Thyroid gland (tissue), 4 donors: ENCODE measurements around the gene ABCC9. TPM values are rescaled to one million over a fixed set of nuclear protein-coding genes. Genes with fewer than 3 reads are reported as not detected.
A peak's percentile ranks its signal among the peaks of the same experiment; 100 is the strongest.

Experiments
- DNase-seq, 2 donors: peaks; one replicate each; pipeline ENCODE4 v3.0.0-alpha.2; 2019
- H3K27ac ChIP-seq, 3 donors: fragments of 200-600 bp; sonication (generic); 1 replicate in 2 of 3; 2 replicates in 1 of 3; pipeline ENCODE4 v1.5.1; 2016 to 2019; ENCODE audit warnings: mild to moderate bottlenecking in 1 of 3, moderate library complexity in 1 of 3
- H3K27me3 ChIP-seq: fragments of 200-600 bp; sonication (generic); one replicate; pipeline ENCODE4 v1.5.1; 2019
- H3K36me3 ChIP-seq, 2 donors: fragments of 200-600 bp; sonication (generic); one replicate each; pipeline ENCODE4 v1.5.1; 2016 to 2019
- H3K4me1 ChIP-seq, 2 donors: fragments of 200-600 bp; sonication (generic); one replicate each; pipeline ENCODE4 v1.5.1; 2017 to 2019
- H3K4me3 ChIP-seq, 3 donors: fragments of 200-600 bp; sonication (generic); replicated peaks in 1 of 3; 1 replicate in 2 of 3; 2 replicates in 1 of 3; pipeline ENCODE4 v1.5.1; 2016; ENCODE audit warnings: mild to moderate bottlenecking in 1 of 3
- H3K9me3 ChIP-seq: fragments of 200-600 bp; sonication (generic); one replicate; pipeline ENCODE4 v1.5.1; 2017
- POLR2A ChIP-seq, 2 donors: fragments of 450-650 bp; IDR thresholded peaks; one replicate each; pipeline ENCODE4 v1.6.1; 2017; ENCODE audit warnings: antibody characterized with exemption in 2 of 2, mild to moderate bottlenecking in 2 of 2, moderate library complexity in 1 of 2
- WGBS, 2 donors: methylation state at CpG; one replicate each; pipeline ENCODE4 v1.1.5; 2017; 5-methylcytosine and 5-hydroxymethylcytosine counted together
- intact Hi-C: fragments of 100-400 bp; cut with DNase I; formaldehyde crosslinking; loops from one replicate; pipeline ENCODE4 v1.15.1; 2023
- total RNA-seq, 4 donors: library from RNA; depleted of rRNA; stranded (reverse); fragments of >200 nt; gene quantifications; one replicate each; pipeline ENCODE4 v1.2.3, GENCODE V29; 2016
- TF ChIP-seq, protein P1 (sequence below), 6 experiments: fragments of 200-600 bp in 3 of 6; fragments of 450-650 bp in 3 of 6; sonication (generic) in 3 of 6; IDR thresholded peaks; one replicate each; pipeline ENCODE4 v1.5.1; 2016 to 2019; ENCODE audit warnings: antibody characterized with exemption in 6 of 6, mild to moderate bottlenecking in 2 of 6, inconsistent platforms in 1 of 6, moderate library complexity in 1 of 6

ABCC9 gene
- total RNA-seq, 4 donors from 2014 or later = 10.5 to 46.8 (median 26.0) TPM

DNA sequence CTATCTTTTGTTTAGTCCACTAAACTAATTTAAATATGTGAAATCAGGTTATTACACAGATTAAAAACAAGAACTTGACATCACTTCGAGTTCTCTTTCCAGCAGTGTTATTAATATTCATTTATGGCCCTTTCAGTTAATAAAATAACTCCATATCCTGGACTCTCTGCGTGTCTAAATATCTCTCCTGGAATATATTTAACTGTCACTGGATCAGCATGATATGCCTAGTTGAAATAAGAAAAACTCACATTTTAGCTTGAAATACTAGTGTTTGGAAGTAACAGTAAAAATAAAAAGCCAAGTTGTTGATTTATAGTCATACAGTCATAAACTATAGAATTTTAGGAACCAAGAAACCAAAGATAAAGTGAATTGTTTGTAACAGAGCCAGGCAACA is 45.6 kb downstream of the ABCC9 start:
- no peaks in the 10 kb centered on the region for H3K27me3 ChIP-seq
- WGBS, 2 donors = 78 to 88% methylated on average over 2 of the region's 2 CpGs
- no peak for DNase-seq
- no peaks in the 10 kb centered on the region for H3K9me3 ChIP-seq
- TF ChIP-seq POLR2A (IDR thresholded peaks at IDR 0.05) = no peak
- no peak overlapping the region for H3K27ac ChIP-seq
- H3K4me3 ChIP-seq = no peak overlapping the region
- intact Hi-C loops = no loop called here
- peaks cover 17 to 19% of the 10 kb centered on the region in 2 donors for H3K4me1 ChIP-seq
- H3K36me3 ChIP-seq = no peaks in the 10 kb centered on the region

DNA sequence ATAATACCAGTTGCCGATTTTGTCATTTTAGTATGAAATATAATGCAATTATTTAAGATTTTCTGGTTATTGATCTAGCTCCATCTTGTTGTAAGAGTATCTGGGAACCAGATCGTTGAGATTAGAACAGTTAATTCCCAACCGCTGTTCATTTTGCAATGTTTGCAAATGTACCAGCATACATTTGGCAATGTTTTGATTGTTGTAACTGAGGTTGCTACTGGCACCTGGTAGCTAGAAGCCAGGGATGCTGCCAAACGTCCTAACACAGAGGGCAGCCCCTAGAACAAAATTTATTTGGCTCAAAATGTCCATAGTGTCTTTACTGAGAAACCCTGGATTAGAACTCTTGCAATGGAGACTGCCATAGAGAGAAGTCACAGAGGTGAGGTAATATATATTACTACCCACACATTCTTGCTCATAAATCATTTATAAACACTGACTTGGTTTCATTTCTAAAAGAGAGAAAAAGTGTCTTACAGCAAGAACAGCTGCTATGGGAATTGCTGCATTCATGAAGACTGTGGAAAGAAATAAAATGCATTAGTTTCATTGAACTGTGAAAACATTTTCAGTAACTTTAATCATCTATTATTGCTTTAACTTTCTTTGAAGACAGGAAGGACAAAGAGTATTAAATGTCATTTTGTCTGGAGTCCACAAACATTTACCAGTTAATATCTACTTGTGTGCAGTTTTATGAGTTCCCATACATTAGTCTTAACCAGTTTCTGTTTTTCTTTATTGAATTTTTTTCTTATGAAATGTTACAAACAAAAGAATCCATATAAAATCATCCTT is 46.2 kb downstream of the ABCC9 start:
- Histone ChIP-seq H3K36me3 (no peaks in the 10 kb centered on the region), H3K27me3 (no peaks in the 10 kb centered on the region), H3K4me3 (no peak overlapping the region), H3K9me3 (no peaks in the 10 kb centered on the region), H3K27ac (no peak overlapping the region), H3K4me1 (peaks cover 17 to 19% of the 10 kb centered on the region in 2 donors)
- peak in 1 of 2 donors; percentile 3 for DNase-seq
- intact Hi-C loops = no loop called here
- 59 to 63% methylated on average over 4 of the region's 4 CpGs for WGBS, 2 donors
- TF ChIP-seq, protein P1, sequence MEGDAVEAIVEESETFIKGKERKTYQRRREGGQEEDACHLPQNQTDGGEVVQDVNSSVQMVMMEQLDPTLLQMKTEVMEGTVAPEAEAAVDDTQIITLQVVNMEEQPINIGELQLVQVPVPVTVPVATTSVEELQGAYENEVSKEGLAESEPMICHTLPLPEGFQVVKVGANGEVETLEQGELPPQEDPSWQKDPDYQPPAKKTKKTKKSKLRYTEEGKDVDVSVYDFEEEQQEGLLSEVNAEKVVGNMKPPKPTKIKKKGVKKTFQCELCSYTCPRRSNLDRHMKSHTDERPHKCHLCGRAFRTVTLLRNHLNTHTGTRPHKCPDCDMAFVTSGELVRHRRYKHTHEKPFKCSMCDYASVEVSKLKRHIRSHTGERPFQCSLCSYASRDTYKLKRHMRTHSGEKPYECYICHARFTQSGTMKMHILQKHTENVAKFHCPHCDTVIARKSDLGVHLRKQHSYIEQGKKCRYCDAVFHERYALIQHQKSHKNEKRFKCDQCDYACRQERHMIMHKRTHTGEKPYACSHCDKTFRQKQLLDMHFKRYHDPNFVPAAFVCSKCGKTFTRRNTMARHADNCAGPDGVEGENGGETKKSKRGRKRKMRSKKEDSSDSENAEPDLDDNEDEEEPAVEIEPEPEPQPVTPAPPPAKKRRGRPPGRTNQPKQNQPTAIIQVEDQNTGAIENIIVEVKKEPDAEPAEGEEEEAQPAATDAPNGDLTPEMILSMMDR (IDR thresholded peaks at IDR 0.05) = no peak
- no peak for TF ChIP-seq POLR2A (IDR thresholded peaks at IDR 0.05)

DNA sequence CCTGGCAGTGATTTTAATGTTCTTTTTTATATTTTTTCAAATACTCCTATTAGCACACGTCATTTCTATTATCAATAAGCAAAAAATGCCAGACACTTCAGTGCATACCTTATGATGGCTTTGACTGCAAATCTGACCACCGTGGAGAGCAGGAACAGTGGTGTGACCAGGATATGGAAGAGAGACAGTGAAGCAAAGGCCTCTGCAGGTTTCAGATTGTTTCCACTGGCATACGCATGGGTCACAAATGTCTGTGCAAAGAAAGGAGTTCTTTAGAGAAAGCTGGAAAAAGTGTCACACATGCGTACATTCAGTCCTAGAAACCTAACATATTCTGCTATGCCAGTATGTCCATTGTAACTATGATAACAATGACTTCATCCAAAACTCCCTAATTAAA is 47.3 kb downstream of the ABCC9 start:
- no peaks in the 10 kb centered on the region for H3K36me3 ChIP-seq
- H3K9me3 ChIP-seq = no peaks in the 10 kb centered on the region
- TF ChIP-seq, protein P1 (IDR thresholded peaks at IDR 0.05) = no peak
- TF ChIP-seq POLR2A (IDR thresholded peaks at IDR 0.05) = no peak
- H3K27me3 ChIP-seq = no peaks in the 10 kb centered on the region
- H3K4me3 ChIP-seq = no peak overlapping the region
- no peak overlapping the region for H3K27ac ChIP-seq
- peaks cover 19% of the 10 kb centered on the region in 2 donors for H3K4me1 ChIP-seq
- WGBS, 2 donors = 91 to 95% methylated on average over 4 of the region's 4 CpGs
- DNase-seq = no peak
- intact Hi-C loops = no loop called here

GRCh38 chr12:21892341-21892740 is 48.9 kb downstream of the ABCC9 start:
- no peaks in the 10 kb centered on the region for H3K27me3 ChIP-seq
- peaks cover 19 to 26% of the 10 kb centered on the region in 2 donors for H3K4me1 ChIP-seq
- peak; percentile 24 to 35 for DNase-seq
- WGBS, 2 donors = 12 to 13% methylated on average over 1 of the region's 1 CpG
- H3K4me3 ChIP-seq = no peak overlapping the region
- intact Hi-C loops = no loop called here
- no peaks in the 10 kb centered on the region for H3K9me3 ChIP-seq
- peak overlapping the region; percentile 77 to 91 (median 89) for H3K27ac ChIP-seq
- no peaks in the 10 kb centered on the region for H3K36me3 ChIP-seq
- TF ChIP-seq POLR2A (IDR thresholded peaks at IDR 0.05) = peak in 1 of 2 donors; percentile 25
- TF ChIP-seq, protein P1 (IDR thresholded peaks at IDR 0.05) = no peak

DNA sequence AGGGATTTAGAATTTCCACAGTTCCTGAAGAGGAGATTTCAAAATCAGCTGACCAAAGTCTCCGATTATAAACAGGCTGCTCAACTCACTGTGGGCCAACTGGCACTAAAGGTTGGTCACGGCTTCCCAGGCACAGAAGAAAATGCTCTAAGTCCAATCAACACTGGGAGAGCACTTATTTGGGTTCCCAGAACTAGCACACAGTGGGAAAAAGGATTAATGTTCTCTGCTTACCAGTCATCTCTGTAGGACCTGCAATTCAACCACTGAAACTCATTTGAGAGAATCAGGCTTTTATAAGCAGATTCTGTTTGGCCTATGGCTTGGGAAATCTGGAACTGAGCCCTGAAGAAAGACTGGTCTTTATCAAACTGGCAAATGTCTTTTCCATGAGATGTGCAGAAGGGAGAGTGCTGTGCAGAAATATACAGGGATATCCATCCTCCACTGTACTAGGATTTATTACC is 49.4 kb downstream of the ABCC9 start:
- Histone ChIP-seq H3K4me1 (peaks cover 19 to 26% of the 10 kb centered on the region in 2 donors), H3K4me3 (no peak overlapping the region), H3K9me3 (no peaks in the 10 kb centered on the region), H3K36me3 (no peaks in the 10 kb centered on the region), H3K27ac (peak overlapping the region; percentile 77 to 91 (median 89)), H3K27me3 (no peaks in the 10 kb centered on the region)
- WGBS, 2 donors = 10 to 17% methylated on average over 2 of the region's 2 CpGs
- intact Hi-C loops = no loop called here
- TF ChIP-seq, protein P1 (IDR thresholded peaks at IDR 0.05) = no peak
- no peak for TF ChIP-seq POLR2A (IDR thresholded peaks at IDR 0.05)
- DNase-seq = peak; percentile 65 to 69
